Measurements from ENCODE around the gene GANAB.
A peak's percentile ranks its signal among the peaks of the same experiment; 100 is the strongest.
"Not testable (repeated sequence)": the region's sequence is repeated elsewhere in the genome, so short reads cannot be mapped to it uniquely, and the experiment has no call there.

Gene GANAB

GRCh38 chr11:62666259-62666926 is 20.0 kb upstream of the GANAB start:
- no peak for DNase-seq

GRCh38 chr11:62665599-62666258 is 19.3 kb upstream of the GANAB start:
- DNase-seq = peak; percentile 55 to 76 (median 67)

- peak; percentile 95 to 98 (median 96) for DNase-seq
Measured at GRCh38 chr11:62665075-62665598, 18.7 kb upstream of the GANAB start, which contains the start of the genes C11orf98 and CSKMT. TSS of gene C11orf98 (minus strand) at chr11:62665210. CDS start at chr11:62665169, 41 bp downstream. TSS of gene CSKMT (plus strand) at chr11:62665312. CDS start at chr11:62665880, 568 bp downstream.

GRCh38 chr11:62664405-62665074 is 18.1 kb upstream of the GANAB start:
- DNase-seq = peak in 1 of 4 experiments; percentile 52

GRCh38 chr11:62656796-62657429 is 10.5 kb upstream of the GANAB start:
- no peak for DNase-seq

GRCh38 chr11:62654297-62654696 is 7.9 kb upstream of the GANAB start:
- DNase-seq = no peak

- DNase-seq = no peak
Measured at GRCh38 chr11:62652161-62653006, 6.0 kb upstream of the GANAB start.

GRCh38 chr11:62650283-62650682 is 3.9 kb upstream of the GANAB start:
- DNase-seq = not testable (repeated sequence)

- DNase-seq = no peak
Measured at GRCh38 chr11:62649486-62649885, 3.1 kb upstream of the GANAB start.

GRCh38 chr11:62648967-62649364 is 2.6 kb upstream of the GANAB start:
- DNase-seq = no peak

GRCh38 chr11:62648185-62648966 is 2.0 kb upstream of the GANAB start:
- DNase-seq = no peak

- no peak for DNase-seq
Measured at GRCh38 chr11:62647609-62648005, 1.2 kb upstream of the GANAB start.

- DNase-seq = no peak
Measured at GRCh38 chr11:62646825-62647608, 604 bp upstream of the GANAB start.

GRCh38 chr11:62645671-62645945 is 805 bp downstream of the GANAB start:
- no peak for DNase-seq

GRCh38 chr11:62644220-62644619 is 2.2 kb downstream of the GANAB start:
- no peak for DNase-seq

GRCh38 chr11:62632492-62632891 is 13.9 kb downstream of the GANAB start:
- no peak for DNase-seq

- peak in 1 of 4 experiments; percentile 27 for DNase-seq
Measured at GRCh38 chr11:62627713-62628112, 18.7 kb downstream of the GANAB start.

GRCh38 chr11:62622476-62623089 is 23.8 kb downstream of the GANAB start:
- DNase-seq = no peak

- DNase-seq = peak; percentile 99
Measured at GRCh38 chr11:62621567-62622470, 24.6 kb downstream of the GANAB start, which contains the start of gene B3GAT3. TSS of gene B3GAT3 (minus strand) at chr11:62621986. CDS start at chr11:62621947, 39 bp downstream.

Data from suppressor macrophage (primary cell).